Measurements from ENCODE around the gene OCEL1. TPM values are rescaled to one million over a fixed set of nuclear protein-coding genes. Genes with fewer than 3 reads are reported as not detected.

Gene OCEL1
- total and polyA plus RNA-seq, 2 of the 13 experiments (the other 11 are each of a cell fraction or from before 2014, with no cell fraction given): 10.6 to 17.2 TPM

DNA sequence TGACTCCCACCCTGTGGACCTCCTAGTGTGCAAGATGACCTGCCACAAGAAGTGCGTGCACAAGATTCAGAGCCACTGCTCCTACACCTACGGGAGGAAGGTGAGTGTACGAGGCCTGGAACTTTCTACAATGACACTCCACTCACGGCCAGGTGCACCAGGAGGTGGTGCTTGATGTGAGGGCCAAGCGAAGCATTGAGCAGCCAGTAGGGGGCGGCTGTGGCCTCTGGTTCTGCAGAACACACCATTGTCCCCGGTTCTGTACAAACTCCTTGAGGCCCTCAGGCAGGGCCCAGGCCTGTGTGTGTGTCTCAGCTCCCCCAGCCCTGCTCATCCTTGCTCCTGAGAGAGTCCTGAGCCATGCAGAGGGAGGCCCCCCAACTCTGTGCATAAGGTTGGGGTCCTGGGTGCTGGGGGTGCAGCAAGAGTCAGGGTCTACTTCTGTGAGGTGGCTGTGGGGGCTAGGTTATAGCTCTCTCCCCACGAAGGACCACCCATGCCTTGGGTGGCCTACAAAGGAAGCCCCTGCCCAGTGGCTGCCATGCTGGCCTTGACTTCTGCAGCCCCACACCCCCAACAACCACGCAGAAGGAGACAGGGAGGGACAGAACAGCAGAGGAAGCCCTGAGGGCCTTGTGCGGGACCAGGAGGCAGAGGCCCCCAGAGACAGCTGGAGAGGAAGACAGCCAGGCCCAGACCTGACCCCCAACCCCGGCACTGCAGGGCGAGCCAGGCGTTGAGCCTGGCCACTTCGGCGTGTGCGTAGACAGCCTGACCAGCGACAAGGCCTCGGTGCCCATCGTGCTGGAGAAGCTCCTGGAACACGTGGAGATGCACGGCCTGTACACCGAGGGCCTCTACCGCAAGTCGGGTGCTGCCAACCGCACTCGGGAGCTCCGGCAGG lies 20.5 kb upstream of the OCEL1 start (continued):
- TF ChIP-seq, protein P1, sequence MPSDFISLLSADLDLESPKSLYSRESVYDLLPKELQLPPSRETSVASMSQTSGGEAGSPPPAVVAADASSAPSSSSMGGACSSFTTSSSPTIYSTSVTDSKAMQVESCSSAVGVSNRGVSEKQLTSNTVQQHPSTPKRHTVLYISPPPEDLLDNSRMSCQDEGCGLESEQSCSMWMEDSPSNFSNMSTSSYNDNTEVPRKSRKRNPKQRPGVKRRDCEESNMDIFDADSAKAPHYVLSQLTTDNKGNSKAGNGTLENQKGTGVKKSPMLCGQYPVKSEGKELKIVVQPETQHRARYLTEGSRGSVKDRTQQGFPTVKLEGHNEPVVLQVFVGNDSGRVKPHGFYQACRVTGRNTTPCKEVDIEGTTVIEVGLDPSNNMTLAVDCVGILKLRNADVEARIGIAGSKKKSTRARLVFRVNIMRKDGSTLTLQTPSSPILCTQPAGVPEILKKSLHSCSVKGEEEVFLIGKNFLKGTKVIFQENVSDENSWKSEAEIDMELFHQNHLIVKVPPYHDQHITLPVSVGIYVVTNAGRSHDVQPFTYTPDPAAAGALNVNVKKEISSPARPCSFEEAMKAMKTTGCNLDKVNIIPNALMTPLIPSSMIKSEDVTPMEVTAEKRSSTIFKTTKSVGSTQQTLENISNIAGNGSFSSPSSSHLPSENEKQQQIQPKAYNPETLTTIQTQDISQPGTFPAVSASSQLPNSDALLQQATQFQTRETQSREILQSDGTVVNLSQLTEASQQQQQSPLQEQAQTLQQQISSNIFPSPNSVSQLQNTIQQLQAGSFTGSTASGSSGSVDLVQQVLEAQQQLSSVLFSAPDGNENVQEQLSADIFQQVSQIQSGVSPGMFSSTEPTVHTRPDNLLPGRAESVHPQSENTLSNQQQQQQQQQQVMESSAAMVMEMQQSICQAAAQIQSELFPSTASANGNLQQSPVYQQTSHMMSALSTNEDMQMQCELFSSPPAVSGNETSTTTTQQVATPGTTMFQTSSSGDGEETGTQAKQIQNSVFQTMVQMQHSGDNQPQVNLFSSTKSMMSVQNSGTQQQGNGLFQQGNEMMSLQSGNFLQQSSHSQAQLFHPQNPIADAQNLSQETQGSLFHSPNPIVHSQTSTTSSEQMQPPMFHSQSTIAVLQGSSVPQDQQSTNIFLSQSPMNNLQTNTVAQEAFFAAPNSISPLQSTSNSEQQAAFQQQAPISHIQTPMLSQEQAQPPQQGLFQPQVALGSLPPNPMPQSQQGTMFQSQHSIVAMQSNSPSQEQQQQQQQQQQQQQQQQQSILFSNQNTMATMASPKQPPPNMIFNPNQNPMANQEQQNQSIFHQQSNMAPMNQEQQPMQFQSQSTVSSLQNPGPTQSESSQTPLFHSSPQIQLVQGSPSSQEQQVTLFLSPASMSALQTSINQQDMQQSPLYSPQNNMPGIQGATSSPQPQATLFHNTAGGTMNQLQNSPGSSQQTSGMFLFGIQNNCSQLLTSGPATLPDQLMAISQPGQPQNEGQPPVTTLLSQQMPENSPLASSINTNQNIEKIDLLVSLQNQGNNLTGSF (CRISPR knock-in tag; IDR thresholded peaks at IDR 0.05): no peak
- TF ChIP-seq KDM5B (CRISPR knock-in tag; IDR thresholded peaks at IDR 0.05; ENCODE audit: borderline replicate concordance): 0 out of 2 replicates have a peak, but pooled peaks have one; percentile 34
- TF ChIP-seq RFXAP (CRISPR knock-in tag; IDR thresholded peaks at IDR 0.05; ENCODE audit: borderline replicate concordance): no peak
- TF ChIP-seq, protein P2, sequence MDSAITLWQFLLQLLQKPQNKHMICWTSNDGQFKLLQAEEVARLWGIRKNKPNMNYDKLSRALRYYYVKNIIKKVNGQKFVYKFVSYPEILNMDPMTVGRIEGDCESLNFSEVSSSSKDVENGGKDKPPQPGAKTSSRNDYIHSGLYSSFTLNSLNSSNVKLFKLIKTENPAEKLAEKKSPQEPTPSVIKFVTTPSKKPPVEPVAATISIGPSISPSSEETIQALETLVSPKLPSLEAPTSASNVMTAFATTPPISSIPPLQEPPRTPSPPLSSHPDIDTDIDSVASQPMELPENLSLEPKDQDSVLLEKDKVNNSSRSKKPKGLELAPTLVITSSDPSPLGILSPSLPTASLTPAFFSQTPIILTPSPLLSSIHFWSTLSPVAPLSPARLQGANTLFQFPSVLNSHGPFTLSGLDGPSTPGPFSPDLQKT (CRISPR knock-in tag; IDR thresholded peaks at IDR 0.05; ENCODE audit: borderline replicate concordance): no peak
- no peak for TF ChIP-seq EED (CRISPR knock-in tag; IDR thresholded peaks at IDR 0.05)
- TF ChIP-seq KLF9 (CRISPR knock-in tag; IDR thresholded peaks at IDR 0.05; ENCODE audit: low read depth): no peak
- TF ChIP-seq ZBTB8A (CRISPR knock-in tag; IDR thresholded peaks at IDR 0.05; ENCODE audit: borderline replicate concordance, low read depth): no peak
- TF ChIP-seq, protein P3, sequence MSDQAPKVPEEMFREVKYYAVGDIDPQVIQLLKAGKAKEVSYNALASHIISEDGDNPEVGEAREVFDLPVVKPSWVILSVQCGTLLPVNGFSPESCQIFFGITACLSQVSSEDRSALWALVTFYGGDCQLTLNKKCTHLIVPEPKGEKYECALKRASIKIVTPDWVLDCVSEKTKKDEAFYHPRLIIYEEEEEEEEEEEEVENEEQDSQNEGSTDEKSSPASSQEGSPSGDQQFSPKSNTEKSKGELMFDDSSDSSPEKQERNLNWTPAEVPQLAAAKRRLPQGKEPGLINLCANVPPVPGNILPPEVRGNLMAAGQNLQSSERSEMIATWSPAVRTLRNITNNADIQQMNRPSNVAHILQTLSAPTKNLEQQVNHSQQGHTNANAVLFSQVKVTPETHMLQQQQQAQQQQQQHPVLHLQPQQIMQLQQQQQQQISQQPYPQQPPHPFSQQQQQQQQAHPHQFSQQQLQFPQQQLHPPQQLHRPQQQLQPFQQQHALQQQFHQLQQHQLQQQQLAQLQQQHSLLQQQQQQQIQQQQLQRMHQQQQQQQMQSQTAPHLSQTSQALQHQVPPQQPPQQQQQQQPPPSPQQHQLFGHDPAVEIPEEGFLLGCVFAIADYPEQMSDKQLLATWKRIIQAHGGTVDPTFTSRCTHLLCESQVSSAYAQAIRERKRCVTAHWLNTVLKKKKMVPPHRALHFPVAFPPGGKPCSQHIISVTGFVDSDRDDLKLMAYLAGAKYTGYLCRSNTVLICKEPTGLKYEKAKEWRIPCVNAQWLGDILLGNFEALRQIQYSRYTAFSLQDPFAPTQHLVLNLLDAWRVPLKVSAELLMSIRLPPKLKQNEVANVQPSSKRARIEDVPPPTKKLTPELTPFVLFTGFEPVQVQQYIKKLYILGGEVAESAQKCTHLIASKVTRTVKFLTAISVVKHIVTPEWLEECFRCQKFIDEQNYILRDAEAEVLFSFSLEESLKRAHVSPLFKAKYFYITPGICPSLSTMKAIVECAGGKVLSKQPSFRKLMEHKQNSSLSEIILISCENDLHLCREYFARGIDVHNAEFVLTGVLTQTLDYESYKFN (CRISPR knock-in tag; conservative IDR thresholded peaks at IDR 0.05): no peak
- no peak for TF ChIP-seq MYNN (CRISPR knock-in tag; IDR thresholded peaks at IDR 0.05; ENCODE audit: low read depth)
- TF ChIP-seq CENPT (CRISPR knock-in tag; IDR thresholded peaks at IDR 0.05; ENCODE audit: low read depth): no peak
- TF ChIP-seq EP300 (IDR thresholded peaks at IDR 0.05; ENCODE audit: low read depth in 2 of 2, low read length in 2 of 2): no peak
- TF ChIP-seq EP300 (CRISPR knock-in tag; IDR thresholded peaks at IDR 0.05; ENCODE audit: borderline replicate concordance): no peak
- peak; percentile 86 for TF ChIP-seq RAD21 (CRISPR knock-in tag; IDR thresholded peaks at IDR 0.05)
- TF ChIP-seq ZNF816 (CRISPR knock-in tag; IDR thresholded peaks at IDR 0.05; ENCODE audit: borderline replicate concordance): no peak
- TF ChIP-seq, protein P4, sequence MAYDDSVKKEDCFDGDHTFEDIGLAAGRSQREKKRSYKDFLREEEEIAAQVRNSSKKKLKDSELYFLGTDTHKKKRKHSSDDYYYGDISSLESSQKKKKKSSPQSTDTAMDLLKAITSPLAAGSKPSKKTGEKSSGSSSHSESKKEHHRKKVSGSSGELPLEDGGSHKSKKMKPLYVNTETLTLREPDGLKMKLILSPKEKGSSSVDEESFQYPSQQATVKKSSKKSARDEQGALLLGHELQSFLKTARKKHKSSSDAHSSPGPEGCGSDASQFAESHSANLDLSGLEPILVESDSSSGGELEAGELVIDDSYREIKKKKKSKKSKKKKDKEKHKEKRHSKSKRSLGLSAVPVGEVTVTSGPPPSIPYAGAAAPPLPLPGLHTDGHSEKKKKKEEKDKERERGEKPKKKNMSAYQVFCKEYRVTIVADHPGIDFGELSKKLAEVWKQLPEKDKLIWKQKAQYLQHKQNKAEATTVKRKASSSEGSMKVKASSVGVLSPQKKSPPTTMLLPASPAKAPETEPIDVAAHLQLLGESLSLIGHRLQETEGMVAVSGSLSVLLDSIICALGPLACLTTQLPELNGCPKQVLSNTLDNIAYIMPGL (CRISPR knock-in tag; IDR thresholded peaks at IDR 0.05; ENCODE audit: borderline replicate concordance in 1 of 2, low read depth in 1 of 2): 0 out of 4 replicates have a peak, but pooled peaks of 1 of the 2 experiments have one; percentile 72

Data from HepG2 (cell line).